Right forelimb (tissue), 1 donor: Measurements from ENCODE around the gene ATG10.
"Not testable (repeated sequence)": the region's sequence is repeated elsewhere in the genome, so short reads cannot be mapped to it uniquely, and the experiment has no call there.

Experiments
- DNase-seq: peaks from one replicate; pipeline ENCODE4 v3.0.0-alpha.2; 2018

Gene ATG10

DNA sequence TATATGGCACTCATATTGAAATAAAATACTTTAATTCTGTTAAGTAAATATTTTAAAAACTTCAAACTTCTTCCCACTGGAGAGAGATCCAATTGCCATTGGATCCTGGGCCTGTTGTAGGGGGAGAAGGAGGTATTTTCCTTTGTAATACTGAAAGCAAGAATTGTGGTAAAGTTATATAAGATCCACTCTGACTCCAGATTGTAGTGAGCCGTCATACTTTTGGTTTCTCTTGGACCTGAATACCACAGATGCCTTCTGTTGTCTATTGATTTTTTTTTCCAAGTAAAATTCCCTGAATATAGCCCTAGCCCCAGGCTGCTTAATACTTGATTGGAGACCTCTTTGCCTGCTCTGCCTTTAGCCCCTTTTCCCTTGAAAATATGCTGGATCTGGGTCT, 86.9 kb downstream of the ATG10 start:
- no peak for DNase-seq

DNA sequence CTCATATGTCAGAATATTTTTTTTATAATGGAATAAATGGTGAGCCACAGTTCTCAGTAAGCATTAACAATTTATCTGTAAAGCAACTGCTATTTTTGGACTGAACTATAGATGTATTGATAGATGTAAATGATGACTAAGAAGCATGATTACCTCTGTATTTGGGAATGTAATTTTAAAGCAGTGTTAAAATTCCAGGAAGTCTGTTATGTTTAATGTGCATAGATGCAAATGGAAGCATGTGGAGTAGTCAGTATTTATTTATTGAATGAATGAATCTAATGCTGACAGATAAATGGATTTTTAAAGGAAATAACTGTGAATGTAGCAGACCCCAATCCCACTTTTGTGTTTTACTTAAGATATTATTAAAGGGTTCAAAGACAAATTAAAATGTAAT, 95.0 kb downstream of the ATG10 start:
- DNase-seq, result no peak

DNA sequence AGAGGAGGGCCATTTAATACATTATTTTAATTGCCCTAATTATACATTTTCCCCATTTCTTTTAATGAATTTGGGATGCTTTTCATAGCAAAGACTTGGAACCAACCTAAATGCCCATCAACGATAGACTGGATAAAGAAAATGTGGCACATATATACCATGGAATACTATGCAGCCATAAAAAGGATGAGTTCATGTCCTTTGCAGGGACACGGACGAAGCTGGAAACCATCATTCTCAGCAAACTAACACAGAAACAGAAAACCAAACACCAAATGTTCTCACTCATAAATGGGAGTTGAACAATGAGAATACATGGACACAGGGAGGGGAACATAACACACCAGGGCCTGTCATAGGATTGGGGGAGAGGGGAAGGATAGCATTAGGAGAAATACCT, 96.2 kb downstream of the ATG10 start:
- DNase-seq, result not testable (repeated sequence)

DNA sequence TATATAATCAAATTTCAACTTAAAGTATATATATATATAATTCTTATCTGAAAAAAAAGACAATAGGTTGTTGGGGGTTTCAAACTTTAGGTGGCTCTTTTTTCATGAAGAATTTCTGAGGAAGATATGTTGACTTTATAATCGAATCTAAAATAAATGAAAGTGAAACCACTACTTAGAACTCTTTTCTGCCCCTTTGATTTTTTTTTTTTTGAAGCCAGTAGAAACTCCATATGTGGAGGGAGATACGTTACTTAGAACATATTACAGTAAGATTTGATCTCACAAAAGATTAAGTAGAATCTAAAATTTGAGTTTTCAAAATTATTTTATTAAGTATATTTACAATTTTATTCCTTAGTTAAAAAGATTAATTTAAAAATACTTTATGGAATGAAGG, 96.9 kb downstream of the ATG10 start:
- no peak for DNase-seq

DNA sequence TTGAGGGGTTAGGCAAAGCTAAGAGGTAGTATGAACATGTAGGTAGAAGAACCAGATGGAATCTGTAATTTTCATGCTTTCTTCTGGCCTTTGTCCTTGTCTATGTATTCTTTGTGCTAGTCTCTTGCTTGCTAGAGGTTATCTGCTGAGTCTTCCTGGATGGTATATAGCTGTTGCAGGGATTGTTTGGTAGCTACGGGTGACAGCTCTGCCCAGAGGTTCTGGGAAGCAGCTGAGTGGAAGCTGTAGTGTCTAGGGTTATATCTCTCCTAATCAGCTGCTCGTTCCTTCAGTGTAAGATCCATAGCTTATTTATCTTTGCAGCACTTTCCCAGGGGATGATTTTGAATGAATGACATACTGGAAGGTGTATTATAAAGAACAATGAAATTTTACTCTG, 100.3 kb downstream of the ATG10 start:
- DNase-seq, result no peak

DNA sequence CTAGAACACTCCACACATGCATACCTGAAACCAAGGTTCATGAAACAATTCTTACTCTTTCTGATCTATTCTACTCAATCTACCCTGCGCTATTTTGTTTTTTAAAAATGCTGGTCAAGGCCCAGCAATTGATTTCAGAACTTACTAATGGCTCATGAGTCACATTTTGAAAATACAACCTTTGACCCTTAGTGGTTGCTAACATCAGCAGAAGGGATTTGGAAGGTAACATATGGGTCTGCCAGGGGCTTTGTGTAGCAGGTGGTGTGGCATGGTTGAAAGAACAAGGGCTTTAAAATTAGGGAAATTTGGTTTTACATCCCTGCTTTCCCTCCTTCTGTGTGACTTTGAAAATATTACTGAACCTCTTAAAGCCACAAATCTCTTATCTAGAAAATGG, 101.4 kb downstream of the ATG10 start:
- no peak for DNase-seq

DNA sequence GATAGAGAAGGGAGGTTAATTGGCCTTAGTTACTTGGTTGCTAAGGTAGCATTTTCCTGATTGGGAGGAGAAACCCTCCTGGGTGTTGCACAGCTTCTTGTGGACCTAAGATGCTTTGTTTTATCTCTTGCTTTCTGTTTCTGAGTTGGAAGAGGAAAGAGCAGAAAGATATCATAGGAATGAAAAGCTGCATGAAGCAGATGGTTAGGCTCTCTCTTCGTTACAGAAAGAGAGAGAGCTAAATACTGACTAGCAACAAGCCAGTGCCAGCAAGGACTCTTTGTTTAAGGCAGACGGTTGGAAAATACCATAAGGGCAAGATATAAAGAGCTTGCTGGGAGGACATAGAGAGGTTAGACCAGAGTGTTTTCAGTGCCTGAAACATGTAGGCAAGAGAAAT, 103.1 kb downstream of the ATG10 start:
- DNase-seq, result no peak

DNA sequence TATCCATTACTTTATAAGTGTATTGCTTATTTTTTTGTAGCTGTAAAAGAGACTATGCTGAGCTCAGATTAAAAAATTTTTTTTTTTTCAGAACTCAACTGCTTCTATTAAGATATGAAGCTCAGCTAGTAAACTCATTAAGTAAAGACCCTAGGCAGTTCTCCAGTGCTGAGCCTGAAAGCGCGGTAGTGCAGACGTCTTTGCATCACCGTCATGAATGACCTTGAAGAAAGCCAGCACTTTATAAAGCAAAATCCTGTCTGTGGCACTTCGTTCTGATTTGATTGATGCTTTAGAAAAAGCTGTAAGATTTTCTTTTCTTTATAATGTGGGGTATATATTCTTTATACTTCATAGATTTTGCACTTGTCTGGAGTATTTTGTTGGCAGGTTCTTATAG, 105.7 kb downstream of the ATG10 start:
- no peak for DNase-seq

DNA sequence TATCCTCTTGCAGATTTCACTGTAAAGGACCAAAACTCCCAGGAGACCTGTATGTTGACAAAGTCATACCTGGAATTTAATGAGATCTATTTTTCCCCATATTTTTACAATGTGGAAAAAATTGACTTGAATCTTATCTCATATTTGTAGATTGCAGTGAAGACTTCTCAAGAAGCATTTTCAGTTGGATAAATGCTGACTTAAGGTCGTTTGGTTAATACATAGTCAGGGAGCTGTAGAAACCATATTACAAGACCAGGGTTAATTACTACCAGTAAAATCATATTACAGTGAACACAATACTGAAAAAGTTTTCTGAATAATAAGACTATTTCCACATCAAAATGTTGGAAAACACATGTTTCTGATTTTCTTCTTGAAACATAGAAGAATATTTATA, 119.8 kb downstream of the ATG10 start:
- no peak for DNase-seq

DNA sequence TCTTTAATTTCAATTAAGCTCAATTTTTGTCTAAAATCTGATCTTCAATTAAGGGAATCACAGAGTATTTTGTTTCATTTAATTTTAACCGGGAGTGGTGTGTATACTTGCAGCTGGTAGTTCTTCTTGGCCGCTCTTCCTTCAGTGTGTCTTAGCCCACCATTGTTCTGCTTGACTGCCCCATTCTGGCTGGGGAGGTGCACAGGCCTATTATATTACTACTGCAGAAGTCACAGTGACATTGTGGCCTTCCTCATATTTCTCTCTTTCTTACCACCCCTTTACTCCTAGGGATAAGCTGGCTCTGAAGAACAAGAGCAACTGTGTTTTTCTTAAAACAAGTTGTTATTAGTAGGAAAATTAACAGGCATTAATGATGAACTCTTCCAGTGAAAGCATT, 123.7 kb downstream of the ATG10 start:
- DNase-seq, result no peak

DNA sequence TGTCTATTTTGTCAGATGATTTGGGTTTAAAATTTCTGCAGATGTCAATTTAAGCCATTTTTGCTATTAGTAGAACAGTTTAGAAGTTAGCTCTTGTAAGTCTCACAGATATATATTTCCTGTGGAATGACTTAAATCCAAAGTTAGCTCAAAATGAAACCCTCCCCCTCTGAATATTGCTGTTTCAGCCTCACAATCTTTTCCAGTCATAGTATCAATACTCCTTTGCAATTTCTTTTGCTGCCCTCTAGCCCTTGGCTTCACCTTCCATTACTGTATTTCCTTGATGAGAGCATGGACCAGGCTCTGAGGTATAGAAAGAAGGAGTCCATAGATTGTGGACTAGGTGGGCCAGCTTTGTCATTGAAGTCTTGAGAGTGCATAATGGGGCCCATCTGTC, 124.4 kb downstream of the ATG10 start:
- DNase-seq, result no peak

DNA sequence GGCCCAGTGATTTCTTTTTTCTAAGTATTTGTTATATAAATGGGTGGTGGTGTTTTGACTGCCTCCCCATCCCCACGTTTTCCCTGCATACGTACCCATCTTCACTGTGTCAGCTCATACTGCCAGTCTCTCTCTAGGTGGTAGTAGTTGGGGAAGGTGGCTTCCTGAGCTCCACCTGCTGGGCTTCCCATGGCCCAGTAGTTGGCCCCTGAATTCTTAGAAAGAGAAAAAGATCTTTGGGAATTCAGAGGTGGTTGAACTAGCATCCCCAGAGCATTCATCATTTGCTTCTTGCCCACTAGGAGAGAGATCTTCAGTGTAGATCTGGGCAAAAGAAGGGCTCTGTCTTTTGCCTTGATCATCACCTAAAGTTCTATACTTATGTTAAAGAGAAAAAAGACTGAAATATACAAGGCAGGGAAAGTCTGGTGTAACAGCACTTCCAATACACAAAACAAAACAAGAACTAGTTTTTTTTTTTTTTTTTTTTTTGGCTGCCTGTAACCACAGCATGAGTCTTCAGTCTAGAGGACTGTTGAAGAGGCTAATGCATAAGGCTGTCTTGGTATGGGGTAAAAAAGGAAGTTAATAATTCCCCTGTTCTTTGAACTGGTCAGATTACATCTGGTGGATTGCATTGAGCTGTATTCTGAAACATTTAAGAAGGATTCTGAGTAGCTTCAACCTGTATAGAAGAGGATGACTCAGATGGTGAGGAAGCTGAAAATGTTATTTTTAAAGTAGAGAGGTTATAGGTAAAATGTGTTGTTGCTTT, 128.7 kb downstream of the ATG10 start:
- DNase-seq, result no peak

DNA sequence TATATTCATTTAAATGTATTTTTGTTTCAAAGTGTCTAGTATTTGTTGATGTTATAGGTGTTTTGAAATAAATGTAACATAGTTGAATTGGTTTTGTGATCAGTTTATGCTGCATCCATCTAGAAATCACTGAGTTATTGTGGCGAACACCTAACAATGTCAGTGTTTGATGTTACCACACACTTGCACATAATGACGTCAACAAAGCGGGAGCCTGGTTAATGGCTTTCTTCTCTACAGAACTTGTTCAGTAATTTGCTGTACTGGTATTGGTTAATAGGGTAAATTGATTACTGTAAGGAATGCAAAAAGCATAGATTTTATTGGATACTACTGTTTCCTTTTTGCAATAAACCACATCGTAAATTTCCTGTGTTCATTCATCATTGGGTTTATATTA, 133.0 kb downstream of the ATG10 start:
- DNase-seq, result no peak

DNA sequence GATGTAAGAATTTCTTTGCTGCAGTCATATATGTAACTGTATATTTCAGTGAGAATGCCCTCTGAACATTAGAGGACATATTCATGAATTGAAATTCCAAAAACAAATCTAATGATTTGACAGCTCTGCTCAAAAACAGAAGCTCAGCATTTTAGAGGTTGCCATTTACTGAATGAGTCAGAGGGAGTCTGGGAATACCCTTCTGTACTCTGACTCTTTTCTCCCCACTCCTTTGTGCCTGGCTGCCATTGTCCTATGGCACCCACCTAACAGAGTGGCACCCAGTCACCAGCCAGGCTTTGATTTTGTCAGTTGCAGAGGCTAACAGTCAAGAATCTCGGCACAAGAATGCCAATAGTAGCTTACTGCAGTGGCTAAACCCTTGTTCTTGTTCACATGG, 133.6 kb downstream of the ATG10 start:
- no peak for DNase-seq

DNA sequence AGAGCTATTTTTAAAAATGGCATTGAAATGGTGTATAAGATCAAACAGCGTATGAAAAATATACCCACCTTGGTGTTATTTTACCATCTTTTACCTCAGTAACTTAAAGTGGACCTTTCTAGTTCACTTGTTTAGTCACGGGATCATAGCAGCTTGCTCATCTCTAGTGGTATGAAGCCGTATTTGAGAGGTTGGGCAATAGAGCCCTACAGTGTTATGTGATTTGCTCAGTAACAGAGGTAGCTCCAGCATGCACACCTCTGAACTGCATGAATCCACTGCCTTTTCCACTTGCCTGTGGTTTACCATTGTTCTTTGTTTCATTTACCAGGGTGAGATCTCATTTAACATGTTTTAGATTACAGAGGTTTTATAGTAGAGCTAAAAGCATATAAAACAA, 134.4 kb downstream of the ATG10 start:
- no peak for DNase-seq

DNA sequence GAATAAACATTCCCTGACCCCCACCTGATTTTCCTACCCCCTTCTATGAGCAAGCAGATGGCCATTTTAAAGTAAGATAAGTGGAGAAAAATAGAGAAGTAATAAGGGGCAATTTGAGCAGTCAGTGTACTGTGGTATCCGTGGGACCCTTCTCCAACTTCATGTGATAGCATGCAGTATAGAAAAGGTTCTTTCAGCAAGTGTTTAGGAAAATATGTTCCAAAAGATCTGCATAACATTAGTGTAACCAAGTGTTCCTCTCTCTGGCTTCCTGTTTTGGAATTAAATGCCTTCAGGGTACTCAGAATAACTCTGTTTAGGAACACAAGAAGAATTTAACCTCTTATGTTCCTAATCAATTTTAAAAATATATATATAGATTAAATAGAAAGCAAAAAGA, 134.9 kb downstream of the ATG10 start:
- DNase-seq, result no peak

DNA sequence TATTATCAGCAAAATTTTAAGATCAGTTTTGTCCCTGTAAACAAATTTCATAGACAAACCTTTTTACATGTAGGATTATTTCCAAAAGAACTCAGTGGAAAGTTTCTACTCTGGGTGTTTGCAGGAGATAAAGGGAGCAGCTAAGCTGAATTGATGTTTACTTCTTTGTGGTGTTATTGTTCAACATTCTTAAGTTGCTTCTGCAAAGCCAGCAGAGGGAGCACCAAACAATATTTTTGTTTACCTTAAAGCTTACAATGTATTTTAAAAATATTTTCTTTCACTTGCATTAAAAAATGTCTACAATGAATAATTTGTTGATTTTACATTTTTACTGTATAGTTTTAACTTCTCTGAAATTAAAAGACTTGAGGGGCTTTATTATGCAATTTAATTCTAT, 135.4 kb downstream of the ATG10 start:
- no peak for DNase-seq

DNA sequence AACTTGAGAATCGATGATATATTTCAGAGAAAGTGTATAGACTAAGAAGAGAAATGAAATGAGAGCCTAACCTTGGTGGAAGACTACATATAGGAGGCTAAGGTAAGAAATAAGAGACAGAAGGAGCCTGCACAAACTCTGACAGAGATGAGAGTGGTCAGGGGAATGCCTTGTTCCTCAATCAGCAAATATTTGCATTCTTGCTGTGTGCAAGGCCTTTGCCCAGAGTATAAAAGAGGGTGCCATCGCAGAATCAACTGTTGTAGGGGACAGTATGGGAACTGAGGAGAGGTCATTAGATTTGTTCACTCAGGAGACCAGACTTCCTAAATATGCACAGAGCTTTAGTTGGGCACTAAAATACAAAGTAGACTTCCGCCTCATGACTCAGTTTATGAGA, 137.2 kb downstream of the ATG10 start:
- no peak for DNase-seq

DNA sequence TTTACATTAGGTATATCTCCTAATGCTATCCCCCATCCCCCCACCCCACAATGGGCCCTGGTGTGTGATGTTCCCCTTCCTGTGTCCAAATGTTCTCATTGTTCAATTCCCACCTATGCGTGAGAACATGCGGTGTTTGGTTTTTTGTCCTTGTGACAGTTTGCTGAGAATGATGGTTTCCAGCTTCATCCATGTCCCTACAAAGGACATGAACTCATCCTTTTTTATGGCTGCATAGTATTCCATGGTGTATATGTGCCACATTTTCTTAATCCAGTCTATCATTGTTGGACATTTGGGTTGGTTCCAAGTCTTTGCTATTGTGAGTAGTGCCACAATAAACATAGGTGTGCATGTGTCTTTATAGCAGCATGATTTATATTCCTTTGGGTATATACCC, 138.1 kb downstream of the ATG10 start:
- not testable (repeated sequence) for DNase-seq

DNA sequence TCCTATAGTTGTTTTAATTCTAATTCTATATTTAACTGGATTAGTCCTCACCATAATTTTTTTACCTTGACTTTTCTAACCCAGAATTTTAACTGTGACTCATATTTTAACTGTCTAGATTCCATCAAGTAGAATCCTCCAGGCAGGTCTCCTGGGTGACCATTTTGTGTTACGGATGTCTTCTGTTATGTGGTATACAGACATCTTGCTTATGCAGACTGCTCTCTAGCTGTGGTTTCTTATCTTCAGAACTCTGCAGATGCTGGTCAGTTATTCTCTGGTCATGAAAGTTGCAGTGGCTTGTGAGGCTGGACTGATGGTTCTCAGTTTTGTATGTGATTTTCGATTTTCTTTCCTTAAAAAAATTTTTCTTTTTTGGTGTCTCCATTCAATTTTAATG, 139.4 kb downstream of the ATG10 start:
- DNase-seq, result no peak

DNA sequence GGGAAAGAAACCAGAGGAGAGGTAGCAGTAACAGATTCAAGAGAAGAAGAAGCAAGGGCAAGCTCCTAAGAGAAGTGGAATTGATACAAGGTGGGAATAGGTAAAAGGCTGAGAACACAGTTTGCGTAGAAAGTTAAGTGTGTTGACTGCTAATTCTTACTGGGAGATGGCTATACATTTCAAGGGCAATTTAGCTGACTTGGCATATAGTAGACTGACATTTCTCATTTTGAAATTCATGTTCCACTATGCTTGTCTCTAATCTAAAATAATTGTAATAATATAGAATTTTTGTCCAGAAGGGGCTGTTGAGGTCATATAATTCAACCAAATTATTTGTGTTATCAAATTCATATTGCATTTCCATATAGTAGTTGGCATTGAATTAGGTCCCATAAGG, 144.0 kb downstream of the ATG10 start:
- DNase-seq, result no peak

DNA sequence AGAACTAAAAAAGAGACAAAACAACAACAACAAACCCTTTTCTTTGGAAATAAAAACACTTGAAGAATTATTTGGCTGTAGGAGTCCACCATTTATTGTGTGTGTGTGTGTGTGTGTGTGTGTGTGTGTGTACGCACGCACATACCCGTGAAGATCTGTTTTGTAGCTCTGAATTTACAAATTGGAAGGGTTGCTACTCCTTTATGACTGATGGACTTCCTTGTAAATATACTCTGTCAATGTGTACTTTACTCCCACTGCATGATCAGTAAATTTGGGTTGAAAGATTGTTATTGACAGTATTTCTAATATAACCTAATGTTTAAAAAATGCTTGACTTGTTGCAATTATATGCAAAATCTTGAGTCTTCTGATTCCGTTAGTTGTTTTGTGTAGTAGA, 148.1 kb downstream of the ATG10 start:
- DNase-seq, result no peak

DNA sequence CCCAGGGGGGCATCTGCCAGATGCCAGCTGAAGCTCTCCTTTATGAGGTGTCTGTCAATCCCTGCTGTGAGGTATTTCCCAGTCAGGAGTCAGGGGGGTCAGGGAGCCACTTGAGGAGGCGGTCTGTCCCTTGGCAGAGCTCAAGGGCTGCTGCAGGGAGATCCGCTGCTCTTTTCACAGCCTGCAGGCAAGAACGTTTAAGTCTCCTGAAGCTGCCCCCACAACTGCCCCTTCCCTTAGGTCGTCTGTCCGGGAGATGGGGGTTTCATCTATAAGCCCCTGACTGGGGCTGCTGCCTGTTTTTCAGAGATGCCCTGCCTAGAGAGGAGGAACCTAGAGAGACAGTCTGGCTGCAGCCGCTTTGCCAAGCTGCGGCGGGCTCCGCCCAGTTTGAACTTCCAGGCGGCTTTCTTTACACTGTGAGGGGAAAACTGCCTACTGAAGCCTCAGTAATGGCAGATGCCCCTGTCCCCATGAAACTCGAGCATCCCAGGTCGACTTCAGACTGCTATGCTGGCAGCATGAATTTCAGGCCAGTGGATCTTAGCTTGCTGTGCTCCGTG, 158.0 kb downstream of the ATG10 start:
- DNase-seq, result no peak

DNA sequence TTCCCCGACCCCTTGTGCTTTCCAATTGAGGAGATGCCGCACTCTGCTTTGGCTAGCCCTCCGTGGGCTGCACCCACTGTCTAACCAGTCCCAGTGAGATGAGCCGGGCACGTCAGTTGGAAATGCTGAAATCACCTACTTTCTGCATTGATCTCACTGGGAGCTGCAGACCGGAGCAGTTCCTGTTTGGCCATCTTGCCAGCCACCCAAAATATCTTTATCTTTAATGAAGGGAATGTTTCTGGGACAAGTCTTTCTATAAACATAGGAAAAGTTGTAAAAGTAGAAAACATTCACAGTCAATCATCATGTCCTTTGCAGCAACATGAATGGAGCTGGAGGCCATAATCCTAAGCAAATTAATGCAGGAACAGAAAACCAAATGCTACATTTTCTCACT, 158.8 kb downstream of the ATG10 start:
- DNase-seq, result no peak

DNA sequence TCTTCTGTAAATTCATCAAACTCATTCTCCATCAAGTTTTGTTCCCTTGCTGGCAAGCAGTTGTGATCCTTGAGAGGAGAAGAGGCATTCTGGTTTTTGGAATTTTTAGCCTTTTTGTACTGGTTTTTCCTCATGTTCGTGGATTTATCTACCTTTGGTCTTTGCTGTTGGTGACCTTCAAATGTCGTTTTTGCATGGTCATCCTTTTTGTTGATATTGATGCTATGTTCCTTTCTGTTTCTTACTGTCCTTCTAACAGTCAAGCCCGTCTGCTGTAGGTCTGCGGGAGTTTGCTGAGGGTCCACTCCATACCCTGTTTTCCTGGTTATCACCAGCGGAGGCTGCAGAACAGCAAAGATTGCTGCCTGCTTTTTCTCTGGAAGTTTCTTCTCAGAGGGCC, 165.4 kb downstream of the ATG10 start:
- DNase-seq, result no peak
